Measurements from ENCODE around the gene GGTLC3. TPM values are rescaled to one million over a fixed set of nuclear protein-coding genes. Genes with fewer than 3 reads are reported as not detected.
"Not testable (repeated sequence)": the region's sequence is repeated elsewhere in the genome, so short reads cannot be mapped to it uniquely, and the experiment has no call there.

Gene GGTLC3
- not detected for polyA plus RNA-seq (2013, experiment 1 of 2)
- polyA plus RNA-seq (2013, experiment 2 of 2) = not detected

- H3K9ac ChIP-seq (ENCODE audit: low read depth, low read length, poor library complexity); H2AK5ac ChIP-seq (ENCODE audit: low read depth, low read length); H2BK120ac ChIP-seq (ENCODE audit: low read depth, low read length); H3K9me3 ChIP-seq (replicated peaks in 1 of 2; ENCODE audit: control insufficient read depth in 2 of 2, insufficient read depth in 1 of 2, low read depth in 1 of 2, low read length in 2 of 2); H3K79me1 ChIP-seq (ENCODE audit: low read depth, low read length); H3K4ac ChIP-seq (ENCODE audit: low read length); H3K27ac ChIP-seq (replicated peaks; ENCODE audit: low read length); H2AFZ ChIP-seq (ENCODE audit: low read length); H4K91ac ChIP-seq (ENCODE audit: low read depth, low read length, poor library complexity); H2BK12ac ChIP-seq (ENCODE audit: low read length); H2BK15ac ChIP-seq (ENCODE audit: low read length); DNase-seq (ENCODE audit: low spot score); H3K4me2 ChIP-seq (ENCODE audit: insufficient read depth, low read length, poor library complexity, severe bottlenecking); H2BK5ac ChIP-seq (ENCODE audit: low read length); H3K14ac ChIP-seq (ENCODE audit: low read length); H3K4me1 ChIP-seq (ENCODE audit: control insufficient read depth in 2 of 2, insufficient read depth in 1 of 2, low read depth in 1 of 2, low read length in 2 of 2); H3K4me3 ChIP-seq (ENCODE audit: low read length in 2 of 2); H4K8ac ChIP-seq (ENCODE audit: low read depth, low read length); H3K18ac ChIP-seq (ENCODE audit: low read length); H3K36me3 ChIP-seq (replicated peaks in 1 of 2; ENCODE audit: control insufficient read depth in 2 of 2, insufficient read depth in 2 of 2, low read length in 2 of 2); H3K27me3 ChIP-seq (ENCODE audit: control insufficient read depth in 3 of 3, insufficient read depth in 3 of 3, low read depth in 1 of 3, low read length in 3 of 3); H3K23ac ChIP-seq (ENCODE audit: low read depth, low read length, poor library complexity): not testable (repeated sequence)
- no CpG with 5 or more reads among the region's 5 CpGs for WGBS, 2 donors (ENCODE audit: extremely low coverage in 2 of 2, insufficient read length in 2 of 2, insufficient replicate concordance in 1 of 2)
Observed at GRCh38 chr22:18518061-18518460, at the start of gene GGTLC3. GGTLC3 (minus strand) TSS chr22:18518161; CDS start chr22:18517897, 264 bp downstream.

GRCh38 chr22:18560099-18560974, 42.4 kb upstream of the GGTLC3 start:
- H3K4me3 ChIP-seq (ENCODE audit: low read length in 2 of 2); H4K91ac ChIP-seq (ENCODE audit: low read depth, low read length, poor library complexity); H3K27me3 ChIP-seq (ENCODE audit: control insufficient read depth in 3 of 3, insufficient read depth in 3 of 3, low read depth in 1 of 3, low read length in 3 of 3); H3K4me2 ChIP-seq (ENCODE audit: insufficient read depth, low read length, poor library complexity, severe bottlenecking); H3K23ac ChIP-seq (ENCODE audit: low read depth, low read length, poor library complexity); H2BK15ac ChIP-seq (ENCODE audit: low read length); H3K36me3 ChIP-seq (replicated peaks in 1 of 2; ENCODE audit: control insufficient read depth in 2 of 2, insufficient read depth in 2 of 2, low read length in 2 of 2); H4K8ac ChIP-seq (ENCODE audit: low read depth, low read length); H2BK5ac ChIP-seq (ENCODE audit: low read length); H3K14ac ChIP-seq (ENCODE audit: low read length); H2AFZ ChIP-seq (ENCODE audit: low read length); H2BK12ac ChIP-seq (ENCODE audit: low read length); H3K18ac ChIP-seq (ENCODE audit: low read length); H2AK5ac ChIP-seq (ENCODE audit: low read depth, low read length); H2BK120ac ChIP-seq (ENCODE audit: low read depth, low read length); H3K4ac ChIP-seq (ENCODE audit: low read length); H3K9me3 ChIP-seq (replicated peaks in 1 of 2; ENCODE audit: control insufficient read depth in 2 of 2, insufficient read depth in 1 of 2, low read depth in 1 of 2, low read length in 2 of 2); H3K27ac ChIP-seq (replicated peaks; ENCODE audit: low read length); DNase-seq (ENCODE audit: low spot score); H3K4me1 ChIP-seq (ENCODE audit: control insufficient read depth in 2 of 2, insufficient read depth in 1 of 2, low read depth in 1 of 2, low read length in 2 of 2); H3K79me1 ChIP-seq (ENCODE audit: low read depth, low read length); H3K9ac ChIP-seq (ENCODE audit: low read depth, low read length, poor library complexity): not testable (repeated sequence)
- WGBS, 2 donors (ENCODE audit: extremely low coverage in 2 of 2, insufficient read length in 2 of 2, insufficient replicate concordance in 1 of 2) = no CpG with 5 or more reads among the region's 16 CpGs

GRCh38 chr22:18558939-18559338, 41.0 kb upstream of the GGTLC3 start:
- H3K79me1 ChIP-seq (ENCODE audit: low read depth, low read length); H2BK120ac ChIP-seq (ENCODE audit: low read depth, low read length); H3K18ac ChIP-seq (ENCODE audit: low read length); H3K27ac ChIP-seq (replicated peaks; ENCODE audit: low read length); H3K4me3 ChIP-seq (ENCODE audit: low read length in 2 of 2); H4K91ac ChIP-seq (ENCODE audit: low read depth, low read length, poor library complexity); H3K4ac ChIP-seq (ENCODE audit: low read length); H3K14ac ChIP-seq (ENCODE audit: low read length); H3K36me3 ChIP-seq (replicated peaks in 1 of 2; ENCODE audit: control insufficient read depth in 2 of 2, insufficient read depth in 2 of 2, low read length in 2 of 2); H3K27me3 ChIP-seq (ENCODE audit: control insufficient read depth in 3 of 3, insufficient read depth in 3 of 3, low read depth in 1 of 3, low read length in 3 of 3); H2BK12ac ChIP-seq (ENCODE audit: low read length); H4K8ac ChIP-seq (ENCODE audit: low read depth, low read length); H2AK5ac ChIP-seq (ENCODE audit: low read depth, low read length); H2BK5ac ChIP-seq (ENCODE audit: low read length); H3K9me3 ChIP-seq (replicated peaks in 1 of 2; ENCODE audit: control insufficient read depth in 2 of 2, insufficient read depth in 1 of 2, low read depth in 1 of 2, low read length in 2 of 2); H3K4me2 ChIP-seq (ENCODE audit: insufficient read depth, low read length, poor library complexity, severe bottlenecking); H2AFZ ChIP-seq (ENCODE audit: low read length); H3K9ac ChIP-seq (ENCODE audit: low read depth, low read length, poor library complexity); H3K4me1 ChIP-seq (ENCODE audit: control insufficient read depth in 2 of 2, insufficient read depth in 1 of 2, low read depth in 1 of 2, low read length in 2 of 2); DNase-seq (ENCODE audit: low spot score); H2BK15ac ChIP-seq (ENCODE audit: low read length); H3K23ac ChIP-seq (ENCODE audit: low read depth, low read length, poor library complexity): not testable (repeated sequence)
- WGBS, 2 donors (ENCODE audit: extremely low coverage in 2 of 2, insufficient read length in 2 of 2, insufficient replicate concordance in 1 of 2) = no CpG with 5 or more reads among the region's 6 CpGs

GRCh38 chr22:18558516-18558915, 40.6 kb upstream of the GGTLC3 start:
- H2BK15ac ChIP-seq (ENCODE audit: low read length); H3K9me3 ChIP-seq (replicated peaks in 1 of 2; ENCODE audit: control insufficient read depth in 2 of 2, insufficient read depth in 1 of 2, low read depth in 1 of 2, low read length in 2 of 2); H2AK5ac ChIP-seq (ENCODE audit: low read depth, low read length); H4K8ac ChIP-seq (ENCODE audit: low read depth, low read length); H2BK120ac ChIP-seq (ENCODE audit: low read depth, low read length); H3K36me3 ChIP-seq (replicated peaks in 1 of 2; ENCODE audit: control insufficient read depth in 2 of 2, insufficient read depth in 2 of 2, low read length in 2 of 2); H4K91ac ChIP-seq (ENCODE audit: low read depth, low read length, poor library complexity); H2BK5ac ChIP-seq (ENCODE audit: low read length); H3K18ac ChIP-seq (ENCODE audit: low read length); H2BK12ac ChIP-seq (ENCODE audit: low read length); H3K4me2 ChIP-seq (ENCODE audit: insufficient read depth, low read length, poor library complexity, severe bottlenecking); H3K4ac ChIP-seq (ENCODE audit: low read length); H3K4me3 ChIP-seq (ENCODE audit: low read length in 2 of 2); H3K9ac ChIP-seq (ENCODE audit: low read depth, low read length, poor library complexity); H2AFZ ChIP-seq (ENCODE audit: low read length); H3K27ac ChIP-seq (replicated peaks; ENCODE audit: low read length); H3K79me1 ChIP-seq (ENCODE audit: low read depth, low read length); H3K14ac ChIP-seq (ENCODE audit: low read length); H3K27me3 ChIP-seq (ENCODE audit: control insufficient read depth in 3 of 3, insufficient read depth in 3 of 3, low read depth in 1 of 3, low read length in 3 of 3); DNase-seq (ENCODE audit: low spot score); H3K4me1 ChIP-seq (ENCODE audit: control insufficient read depth in 2 of 2, insufficient read depth in 1 of 2, low read depth in 1 of 2, low read length in 2 of 2); H3K23ac ChIP-seq (ENCODE audit: low read depth, low read length, poor library complexity): not testable (repeated sequence)
- no CpG with 5 or more reads among the region's 4 CpGs for WGBS, 2 donors (ENCODE audit: extremely low coverage in 2 of 2, insufficient read length in 2 of 2, insufficient replicate concordance in 1 of 2)

Measured in neuronal stem cell (in vitro differentiated cells).